HG02642 (cell line): Measurements from ENCODE around the gene CARM1.
A peak's percentile ranks its signal among the peaks of the same experiment; 100 is the strongest.
"Not testable (repeated sequence)": the region's sequence is repeated elsewhere in the genome, so short reads cannot be mapped to it uniquely, and the experiment has no call there.

Experiments used
- ATAC-seq: cut with Tn5 transposase; IDR thresholded peaks from one replicate; pipeline ENCODE4 v1.9.1; 2021; ENCODE audit warnings: mild to moderate bottlenecking; ENCODE audit not compliant: unreplicated experiment, poor library complexity

CARM1 gene

DNA sequence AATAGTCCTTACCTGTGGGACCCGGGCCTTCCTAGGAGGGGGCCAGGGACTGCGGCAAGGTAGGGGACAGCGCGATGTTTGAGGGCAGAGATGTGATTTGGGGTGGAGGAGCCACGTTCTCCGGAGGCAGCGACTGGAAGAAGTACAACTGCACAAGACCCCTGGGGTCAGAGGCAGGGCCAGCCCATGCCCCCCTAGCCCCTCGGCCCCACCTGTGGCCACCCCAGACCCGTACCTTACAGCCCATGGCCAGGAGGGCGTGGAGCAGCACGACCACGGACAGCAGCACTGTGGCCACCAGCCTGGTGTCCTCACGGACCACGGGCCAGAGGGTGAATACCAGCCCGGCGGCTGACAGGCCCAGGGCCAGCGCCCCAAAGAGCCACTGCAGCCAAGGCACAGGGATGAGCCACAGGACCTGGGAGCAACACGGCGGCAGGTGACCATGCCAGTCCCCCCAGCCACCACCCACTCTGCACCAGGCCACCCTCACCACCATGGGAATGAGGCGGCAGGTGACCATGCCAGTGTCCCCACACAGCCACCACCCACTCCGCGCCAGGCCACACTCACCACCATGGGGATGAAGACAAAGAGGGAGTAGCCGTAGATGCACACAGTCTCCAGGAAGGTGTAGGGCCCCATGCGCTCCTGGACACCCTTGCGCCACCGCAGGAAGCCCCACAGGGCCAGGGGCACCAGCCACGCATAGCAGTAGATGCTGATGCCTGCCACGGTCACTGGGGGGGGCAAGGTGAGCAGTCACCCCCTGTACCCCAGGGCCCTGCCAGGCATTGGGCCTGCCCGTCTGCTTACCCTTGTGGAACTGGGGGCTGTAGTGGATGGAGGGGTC is 52.1 kb downstream of the CARM1 start:
- no peak for ATAC-seq

DNA sequence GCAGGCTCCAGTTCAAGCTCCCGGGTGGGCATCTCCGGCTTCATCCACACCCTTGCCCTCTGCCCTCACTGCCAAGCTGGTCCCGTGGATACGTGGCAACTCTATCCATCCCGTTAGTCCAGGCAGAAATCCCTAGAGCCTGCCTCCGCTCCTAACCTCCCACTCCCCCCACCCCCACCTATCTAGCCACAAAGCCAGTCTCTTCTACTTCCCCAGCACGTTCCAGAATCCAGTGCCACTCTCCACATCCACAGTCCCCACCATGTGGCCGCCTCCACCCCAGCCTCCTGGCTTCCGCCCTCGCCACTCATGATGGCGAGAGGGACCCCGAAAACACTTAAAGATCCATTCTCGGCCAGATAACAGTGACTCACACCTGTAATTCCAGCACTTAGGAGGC is 53.2 kb downstream of the CARM1 start:
- ATAC-seq = no peak

DNA sequence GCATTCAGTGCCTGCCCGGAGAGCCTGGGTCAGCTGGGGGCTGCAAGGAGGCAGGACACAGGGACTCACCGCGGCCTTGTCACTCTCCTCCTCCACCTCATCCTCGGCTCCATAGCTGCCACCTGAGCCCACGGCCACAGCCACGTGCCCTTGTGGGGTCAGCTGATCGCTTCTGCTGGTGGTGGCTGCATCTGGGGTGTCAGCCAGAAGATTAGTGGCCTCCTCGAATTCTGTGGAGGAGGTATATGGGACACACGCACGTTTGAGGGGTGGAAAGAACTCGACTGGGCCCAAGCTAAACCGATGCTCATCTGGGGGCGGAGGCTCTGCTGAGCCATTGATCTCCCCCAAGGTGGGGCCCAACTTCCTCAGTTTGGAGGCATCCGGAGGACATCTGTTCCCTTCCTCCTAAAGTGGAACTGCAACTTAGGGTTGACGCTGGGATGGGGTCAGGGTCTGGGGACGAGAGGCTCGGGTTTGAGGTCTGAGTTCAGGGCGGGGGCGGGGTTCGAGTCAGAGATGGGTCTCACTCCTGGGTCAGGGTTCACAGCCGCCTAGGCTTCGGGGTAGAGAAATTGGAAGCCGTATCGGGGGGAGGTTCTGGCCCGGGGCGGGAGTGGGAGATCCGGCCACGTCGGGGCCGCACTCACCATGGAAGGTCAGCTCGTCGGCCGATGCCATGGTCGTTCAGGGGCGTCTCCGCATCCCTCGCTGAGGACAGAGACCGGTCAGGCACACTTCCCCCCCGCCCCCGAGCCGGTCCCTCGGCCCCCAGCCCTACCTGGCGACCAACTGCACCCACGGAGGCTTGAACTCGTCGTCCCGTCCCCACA is 56.6 kb downstream of the CARM1 start:
- ATAC-seq = peak; percentile 18

DNA sequence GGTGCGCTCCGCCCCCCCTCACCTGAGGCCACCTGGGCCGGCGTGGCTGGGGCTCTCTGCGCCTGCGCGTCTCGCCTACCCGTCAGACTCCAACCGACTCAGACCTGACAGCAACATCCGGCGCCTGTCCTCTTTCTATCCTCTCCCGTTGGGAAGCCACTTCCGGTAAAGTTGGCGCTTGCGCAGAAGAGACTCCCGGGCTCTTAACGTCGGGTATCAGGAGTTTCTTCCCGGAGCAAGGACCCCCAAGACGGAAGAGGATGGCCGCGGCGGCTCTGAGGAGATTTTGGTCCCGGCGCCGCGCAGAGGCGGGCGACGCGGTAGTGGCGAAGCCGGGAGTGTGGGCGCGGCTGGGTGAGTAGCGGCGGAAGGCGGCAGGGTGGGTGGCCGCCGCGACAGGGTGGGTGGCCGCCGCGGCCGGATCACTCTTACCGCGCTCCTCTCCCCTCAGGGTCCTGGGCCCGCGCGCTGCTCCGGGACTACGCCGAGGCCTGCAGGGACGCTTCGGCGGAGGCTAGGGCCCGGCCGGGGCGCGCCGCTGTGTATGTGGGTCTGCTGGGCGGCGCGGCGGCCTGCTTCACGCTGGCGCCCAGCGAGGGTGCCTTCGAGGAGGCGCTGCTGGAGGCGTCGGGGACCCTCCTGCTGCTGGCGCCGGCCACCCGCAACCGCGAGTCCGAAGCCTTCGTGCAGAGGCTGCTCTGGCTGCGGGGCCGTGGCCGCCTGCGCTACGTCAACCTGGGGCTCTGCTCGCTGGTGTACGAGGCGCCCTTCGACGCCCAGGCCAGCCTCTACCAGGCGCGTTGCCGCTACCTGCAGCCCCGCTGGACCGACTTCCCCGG is 57.4 kb downstream of the CARM1 start, which contains the start of the genes TIMM29 and YIPF2:
Gene TIMM29 (plus strand): TSS at position 249 of the 839 bp plus-strand sequence. CDS start 12 bp downstream, at position 261.
Gene YIPF2 (minus strand): TSS at position 77 of the 839 bp plus-strand sequence. CDS start 229 bp downstream, outside the sequence.
- ATAC-seq = peak; percentile 74

DNA sequence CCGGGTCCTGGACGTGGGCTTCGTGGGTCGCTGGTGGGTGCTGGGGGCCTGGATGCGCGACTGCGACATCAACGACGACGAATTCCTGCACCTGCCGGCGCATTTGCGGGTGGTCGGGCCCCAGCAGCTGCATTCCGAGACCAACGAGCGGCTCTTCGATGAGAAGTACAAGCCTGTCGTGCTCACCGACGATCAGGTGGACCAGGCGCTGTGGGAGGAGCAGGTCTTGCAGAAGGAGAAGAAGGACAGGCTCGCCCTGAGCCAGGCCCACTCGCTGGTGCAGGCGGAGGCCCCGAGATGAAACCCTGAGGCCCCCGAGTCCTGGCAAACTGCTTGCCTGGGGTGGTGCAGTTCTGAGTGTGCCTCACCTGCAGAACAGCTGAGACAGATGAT is 58.0 kb downstream of the CARM1 start:
- peak; percentile 2 for ATAC-seq

DNA sequence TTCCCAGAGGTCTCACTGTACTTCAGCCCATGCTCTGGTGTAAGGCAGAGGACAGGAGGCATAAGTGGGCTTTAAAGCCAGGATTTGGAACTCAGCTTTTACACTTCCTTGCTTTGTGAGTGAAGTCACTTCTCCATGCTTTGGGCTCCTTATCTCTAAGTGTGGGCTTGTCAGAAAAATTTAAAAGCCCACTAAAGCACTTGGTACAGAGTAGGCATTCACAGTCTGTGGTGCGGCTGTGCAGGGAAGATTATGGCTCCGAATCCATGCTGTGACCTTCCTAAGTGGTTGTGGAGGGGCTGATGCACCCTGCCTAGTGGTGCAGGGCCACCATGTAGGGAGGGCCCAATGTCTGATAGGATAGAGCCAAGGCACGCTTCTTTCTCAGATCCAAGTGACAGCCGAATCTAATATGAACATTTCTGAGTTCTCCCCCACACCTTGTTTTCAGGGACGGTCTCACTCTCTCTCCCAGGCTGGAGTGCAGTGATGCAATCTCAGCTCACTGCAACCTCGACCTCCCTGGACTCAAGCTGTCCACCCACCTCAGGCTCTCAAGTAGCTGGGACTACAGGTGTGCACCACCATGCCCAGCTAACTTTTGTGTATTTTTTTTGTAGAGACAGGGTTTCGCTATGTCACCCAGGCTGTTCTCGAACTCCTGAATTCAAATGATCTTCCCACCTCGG is 64.2 kb downstream of the CARM1 start:
- ATAC-seq = no peak

DNA sequence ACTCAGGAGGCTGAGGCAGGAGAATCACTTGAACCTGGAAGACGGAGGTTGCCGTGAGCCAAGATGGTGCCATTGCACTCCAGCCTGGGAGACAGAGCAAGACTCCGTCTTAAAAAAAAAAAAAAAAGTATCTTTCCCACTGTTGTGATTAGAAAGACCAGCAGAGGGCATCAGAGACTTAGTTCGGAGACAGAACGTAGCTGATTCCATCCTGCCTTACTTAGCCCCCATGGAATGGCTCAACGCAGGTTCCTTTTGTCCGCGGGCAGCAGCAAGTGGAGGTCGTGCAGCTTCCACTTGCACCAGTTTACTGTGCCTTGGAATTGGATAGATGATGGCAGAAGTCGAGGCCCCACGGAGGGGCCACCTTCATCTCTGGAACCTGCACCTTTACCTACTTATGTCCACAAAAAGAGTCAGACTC is 65.3 kb downstream of the CARM1 start:
- ATAC-seq = no peak

DNA sequence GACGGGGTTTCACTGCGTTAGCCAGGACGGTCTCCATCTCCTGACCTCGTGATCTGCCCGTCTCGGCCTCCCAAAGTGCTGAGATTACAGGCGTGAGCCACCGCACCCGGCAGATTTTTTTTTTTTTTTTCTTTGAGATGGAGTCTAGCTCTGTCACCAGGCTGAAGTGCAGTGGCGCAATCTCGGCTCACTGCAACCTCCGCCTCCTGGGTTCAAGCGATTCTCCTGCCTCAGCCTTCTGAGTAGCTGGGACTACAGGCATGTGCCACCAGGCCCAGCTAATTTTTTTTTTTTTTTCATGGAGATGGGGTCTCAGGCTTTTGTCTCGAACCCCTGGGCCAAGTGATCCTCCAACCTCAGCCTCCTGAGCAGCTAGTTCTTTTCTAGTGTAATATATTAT is 70.3 kb downstream of the CARM1 start:
- not testable (repeated sequence) for ATAC-seq

DNA sequence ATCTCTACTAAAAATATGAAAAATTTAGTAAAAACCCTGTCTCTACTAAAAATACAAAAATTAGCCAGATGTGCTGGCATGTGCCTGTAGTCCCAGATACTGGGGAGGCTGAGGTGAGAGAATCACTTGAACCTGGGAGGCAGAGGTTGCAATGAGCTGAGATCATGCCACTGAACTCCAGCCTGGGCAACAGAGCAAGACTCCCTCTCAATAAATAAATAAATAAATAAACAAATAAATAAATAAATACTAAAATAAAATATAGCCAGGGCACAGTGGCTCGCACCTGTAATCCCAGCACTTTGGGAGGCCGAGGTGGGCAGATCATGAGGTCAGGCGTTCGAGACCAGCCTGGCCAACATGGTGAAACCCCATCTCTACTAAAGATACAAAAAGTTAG is 72.1 kb downstream of the CARM1 start:
- not testable (repeated sequence) for ATAC-seq

DNA sequence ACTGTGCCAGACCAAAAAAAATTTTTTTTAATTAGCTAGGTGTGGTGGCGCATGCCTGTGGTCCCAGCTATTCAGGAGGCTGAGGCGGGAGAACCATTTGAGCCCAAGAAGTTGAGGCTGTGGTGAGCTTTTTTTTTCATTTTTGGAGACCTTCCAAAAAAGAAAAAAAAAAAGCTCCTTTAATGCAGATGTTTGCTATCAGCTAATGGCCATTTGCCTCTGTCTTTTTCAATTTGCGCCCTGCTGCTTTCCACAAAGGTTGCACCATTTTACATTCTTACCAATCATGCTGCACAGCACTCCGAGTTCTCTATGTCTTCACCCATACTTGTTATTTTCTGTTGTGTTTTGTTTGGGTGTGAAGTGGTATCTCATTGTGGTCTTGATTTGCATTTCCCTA is 73.9 kb downstream of the CARM1 start:
- ATAC-seq = no peak

DNA sequence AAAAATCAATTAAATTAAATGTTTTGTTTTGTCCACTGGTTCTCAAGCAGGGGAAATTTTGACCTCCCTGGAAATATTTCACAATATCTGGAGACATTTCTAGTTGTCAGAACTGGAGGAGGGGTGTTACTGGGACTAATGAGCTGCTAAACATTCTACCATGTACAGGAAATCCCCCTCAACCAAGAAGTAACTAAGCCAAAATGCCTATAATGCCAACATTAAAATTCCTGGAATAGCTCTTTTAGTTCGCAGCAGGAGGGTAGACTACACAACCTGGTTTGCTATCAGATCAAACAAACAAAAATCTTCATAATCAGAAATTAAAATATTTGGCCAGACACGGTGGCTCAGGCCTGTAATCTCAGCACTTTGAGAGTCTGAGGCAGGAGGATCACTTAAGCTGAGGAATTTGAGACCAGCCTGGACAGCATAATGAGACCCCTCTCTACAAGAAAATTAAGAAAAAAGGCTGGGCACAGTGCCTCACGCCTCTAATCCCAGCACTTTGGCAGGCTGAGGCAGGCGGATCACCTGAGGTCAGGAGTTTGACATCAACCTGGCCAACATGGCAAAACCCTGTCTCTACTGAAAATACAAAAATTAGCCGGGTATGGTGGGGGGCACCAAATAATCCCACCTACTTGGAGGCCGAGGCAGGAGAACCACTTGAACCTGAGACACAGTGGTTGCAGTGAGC is 75.8 kb downstream of the CARM1 start:
- ATAC-seq = no peak

DNA sequence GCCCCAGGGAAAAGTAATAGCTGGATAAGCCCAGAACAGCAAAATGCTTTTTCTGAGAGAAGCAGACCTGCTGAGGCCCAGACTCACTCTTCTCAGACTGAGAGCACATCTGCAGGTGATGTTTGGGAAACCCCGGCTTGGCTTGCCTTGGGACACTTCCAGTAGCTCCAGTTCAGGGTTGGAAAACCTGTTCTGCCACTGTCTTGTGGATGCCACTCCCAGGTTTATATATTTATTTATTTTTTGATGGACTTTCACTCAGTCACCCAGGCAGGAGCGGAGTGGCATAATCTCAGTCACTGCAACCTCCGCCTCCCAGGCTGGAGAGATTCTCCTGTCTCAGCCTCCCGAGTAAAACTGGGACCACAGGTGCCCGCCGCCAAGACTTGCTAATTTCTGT is 81.5 kb downstream of the CARM1 start:
- ATAC-seq = no peak

DNA sequence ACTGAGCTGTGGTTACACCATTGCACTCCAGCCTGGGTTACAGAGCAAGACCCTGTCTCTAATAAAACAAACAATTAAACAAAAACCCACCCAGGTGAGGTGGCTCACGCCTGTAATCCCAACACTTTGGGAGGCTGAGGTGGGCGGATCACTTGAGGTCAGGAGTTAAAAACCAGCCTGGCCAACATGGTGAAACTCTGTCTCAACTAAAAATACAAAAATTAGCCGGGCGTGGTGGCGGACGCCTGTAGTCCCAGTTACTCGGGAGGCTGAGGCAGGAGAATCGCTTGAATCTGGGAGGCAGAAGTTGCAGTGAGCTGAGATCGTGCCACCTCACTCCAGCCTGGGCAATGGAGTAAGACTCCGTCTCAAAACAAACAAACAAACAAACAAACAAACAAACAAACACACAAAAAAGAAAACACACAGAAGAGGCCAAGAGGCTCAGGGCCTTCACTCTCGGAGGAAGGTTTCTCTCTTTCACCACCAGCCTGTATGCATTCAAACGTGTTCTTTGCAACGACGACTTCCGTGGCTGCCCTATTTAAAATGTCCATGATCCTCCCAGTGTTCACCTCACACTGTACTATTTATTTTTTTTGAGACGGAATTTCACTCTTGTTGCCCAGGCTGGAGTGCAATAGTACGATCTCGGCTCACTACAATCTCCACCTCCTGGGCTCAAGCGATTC is 88.1 kb downstream of the CARM1 start:
- ATAC-seq = not testable (repeated sequence)

DNA sequence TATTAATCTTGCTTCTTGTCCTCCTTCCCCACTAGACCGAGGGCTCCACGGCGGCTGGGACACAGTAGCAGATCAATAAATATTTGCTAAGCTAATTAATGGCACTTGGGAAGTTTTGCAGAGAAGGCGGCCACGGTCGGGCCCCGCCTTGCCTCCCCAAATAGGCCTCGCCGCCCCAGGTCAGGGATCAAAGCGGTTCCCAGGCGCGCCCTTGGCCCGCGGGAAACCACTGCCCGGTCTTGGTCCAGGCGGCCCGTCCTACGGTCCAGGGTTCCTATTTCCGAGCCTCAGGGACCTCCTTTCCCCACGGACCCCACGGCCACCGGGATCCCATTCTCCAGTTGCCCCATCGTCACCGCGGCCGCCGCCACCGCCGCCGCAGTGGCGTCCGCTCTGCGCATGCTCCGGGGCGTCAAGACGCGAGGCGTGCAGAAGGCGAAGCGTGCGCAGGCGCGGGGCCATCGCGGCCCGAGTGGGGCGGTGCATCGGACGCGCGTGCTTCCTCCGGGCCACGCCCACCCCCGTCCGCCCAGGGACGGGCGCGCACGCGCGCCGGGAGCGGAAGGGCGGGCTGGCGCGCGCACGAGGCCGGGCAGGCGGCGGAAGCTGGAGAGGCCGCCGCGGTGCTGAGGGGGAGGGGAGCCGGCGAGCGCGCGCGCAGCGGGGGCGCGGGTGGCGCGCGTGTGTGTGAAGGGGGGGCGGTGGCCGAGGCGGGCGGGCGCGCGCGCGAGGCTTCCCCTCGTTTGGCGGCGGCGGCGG is 89.1 kb downstream of the CARM1 start, which contains the start of gene SMARCA4:
Gene SMARCA4 (plus strand): TSS at position 717 of the 759 bp plus-strand sequence. CDS start 23,122 bp downstream, outside the sequence.
- peak; percentile 85 for ATAC-seq

DNA sequence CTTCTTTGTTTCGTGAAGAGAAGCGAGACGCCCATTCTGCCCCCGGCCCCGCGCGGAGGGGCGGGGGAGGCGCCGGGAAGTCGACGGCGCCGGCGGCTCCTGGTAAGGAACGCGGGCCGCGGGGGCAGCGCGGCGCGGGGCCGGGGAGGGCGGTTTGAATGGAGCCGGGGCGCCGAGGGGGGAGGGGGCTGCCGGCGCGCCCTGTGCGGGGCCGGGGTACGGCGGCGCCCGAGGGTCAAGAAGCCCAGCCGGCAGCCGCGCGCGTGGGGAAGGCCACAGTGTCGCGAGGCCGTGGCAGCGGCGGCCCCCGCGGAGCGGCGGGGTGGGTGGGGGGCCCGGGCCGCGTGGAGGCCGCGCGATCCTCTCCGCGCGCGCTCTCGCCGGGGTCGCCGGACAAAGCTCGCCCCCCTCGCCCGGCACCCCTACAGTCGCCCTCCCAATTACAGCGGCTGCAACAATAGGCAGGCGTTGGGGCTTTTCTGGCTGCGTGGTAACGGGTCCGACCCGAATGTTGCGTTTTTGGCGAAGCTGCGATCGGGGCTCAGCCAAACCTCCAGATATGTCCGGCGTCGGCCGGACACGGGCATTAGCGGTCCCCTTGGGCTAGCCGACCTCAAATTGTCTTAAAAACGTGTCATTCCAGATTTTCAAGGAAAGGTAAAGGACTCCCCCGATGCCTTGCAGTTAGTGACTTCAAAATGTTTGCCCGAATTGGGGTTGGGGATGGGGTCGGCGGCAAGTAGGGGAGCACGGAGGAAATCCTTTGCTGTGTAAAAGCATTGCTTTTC is 89.9 kb downstream of the CARM1 start:
- ATAC-seq = peak; percentile 46

DNA sequence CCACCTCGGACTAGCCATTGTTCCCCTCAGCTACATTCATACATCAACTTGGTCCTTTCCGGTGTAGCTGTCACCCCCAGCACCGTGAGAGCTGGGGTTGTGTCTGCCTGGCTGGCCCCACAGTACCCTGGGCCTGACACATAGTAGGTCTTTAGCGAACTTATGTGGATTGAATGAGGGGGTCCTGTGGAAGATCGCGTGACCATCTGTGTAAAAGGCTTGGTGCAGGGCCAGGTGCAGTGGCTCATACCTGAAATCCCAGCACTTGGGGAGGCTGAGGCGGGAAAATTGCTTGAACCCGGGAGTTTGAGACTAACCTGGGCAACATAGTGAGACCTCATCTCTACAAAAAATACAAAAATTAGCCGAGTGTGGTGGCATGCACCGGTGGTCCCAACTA is 91.5 kb downstream of the CARM1 start:
- ATAC-seq = no peak

DNA sequence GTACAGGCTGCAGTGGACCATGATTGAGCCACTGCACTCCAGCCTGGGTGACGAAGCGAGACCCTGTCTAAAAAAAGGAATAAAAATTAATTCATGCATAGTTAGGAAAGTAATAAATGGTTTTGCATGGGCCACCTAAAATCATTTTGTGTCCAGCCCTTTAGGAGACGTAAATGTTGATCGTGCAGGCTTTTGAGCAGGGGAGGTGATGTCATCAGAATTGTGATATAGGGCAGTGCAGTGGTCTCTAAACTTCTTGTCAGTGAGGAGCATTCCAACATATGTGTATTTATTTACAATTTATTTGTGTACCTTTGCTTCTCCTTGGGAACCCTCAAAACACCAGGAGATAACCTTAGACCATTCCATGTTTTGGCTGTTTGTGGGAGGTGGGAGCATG is 92.5 kb downstream of the CARM1 start:
- ATAC-seq = no peak
